SU-DHL-6 (cell line): ENCODE results near the gene HPGDS.

Experiments
- H2AFZ ChIP-seq: fragments of 200-600 bp; sonication (generic); 2 replicates; pipeline ENCODE4 v1.6.1; 2014; ENCODE audit warnings: low read depth, mild to moderate bottlenecking, moderate library complexity, mixed read lengths, antibody characterized with exemption, low read length; ENCODE audit not compliant: severe bottlenecking
- H3F3A ChIP-seq: fragments of 200-600 bp; shearing (Covaris generic); 2 replicates; pipeline ENCODE4 v1.6.0; 2016; ENCODE audit warnings: antibody characterized with exemption, mild to moderate bottlenecking; ENCODE audit not compliant: insufficient read depth
- H3K27ac ChIP-seq: fragments of 200-600 bp; sonication (generic); 2 replicates; pipeline ENCODE4 v1.5.1; 2016; ENCODE audit warnings: low read depth, mild to moderate bottlenecking, low read length, moderate library complexity, mixed read lengths
- H3K27me3 ChIP-seq: fragments of 200-600 bp; sonication (generic), shearing (Covaris generic); 2 replicates; pipeline ENCODE4 v1.6.0; 2014; ENCODE audit warnings: mild to moderate bottlenecking, low read length
- H3K36me3 ChIP-seq: fragments of 200-600 bp; sonication (generic); 2 replicates; pipeline ENCODE4 v1.6.1; 2014; ENCODE audit warnings: mild to moderate bottlenecking, low read length, mixed read lengths
- H3K4me2 ChIP-seq: fragments of 300-600, 200-600 bp; shearing (Covaris generic), sonication (generic); 2 replicates; pipeline ENCODE4 v1.6.0; 2014; ENCODE audit warnings: low read length, low read depth, mild to moderate bottlenecking; ENCODE audit not compliant: poor library complexity, severe bottlenecking
- H3K4me3 ChIP-seq: fragments of 200-600 bp; sonication (generic); 2 replicates; pipeline ENCODE4 v1.5.1; 2014; ENCODE audit warnings: antibody characterized with exemption, low read length, mild to moderate bottlenecking, mixed read lengths; ENCODE audit not compliant: insufficient read depth, poor library complexity, severe bottlenecking
- H3K79me2 ChIP-seq: fragments of 200-600 bp; sonication (generic); 2 replicates; pipeline ENCODE4 v1.6.1; 2014; ENCODE audit warnings: mild to moderate bottlenecking, low read length, moderate library complexity; ENCODE audit not compliant: insufficient read depth
- H3K9ac ChIP-seq: fragments of 200-600 bp; sonication (generic); 2 replicates; pipeline ENCODE4 v1.7.0; 2014; ENCODE audit warnings: mild to moderate bottlenecking, low read length
- H3K9me2 ChIP-seq: fragments of 200-600 bp; sonication (generic); replicated peaks from 2 replicates; pipeline ENCODE4 v1.6.1; 2014; ENCODE audit warnings: low read length; ENCODE audit not compliant: insufficient read depth
- H3K9me3 ChIP-seq: fragments of 200-600 bp; sonication (generic); 2 replicates; pipeline ENCODE4 v1.6.1; 2014; ENCODE audit warnings: low read length, mixed read lengths; ENCODE audit not compliant: insufficient read depth
- H4K20me1 ChIP-seq: fragments of 200-600 bp; sonication (generic); 2 replicates; pipeline ENCODE4 v1.6.1; 2014; ENCODE audit warnings: low read depth, mild to moderate bottlenecking, antibody characterized with exemption, low read length, moderate library complexity, mixed read lengths
- EZH2phosphoT487 ChIP-seq: fragments of 200-600 bp; sonication (generic), shearing (Covaris generic); conservative IDR thresholded peaks from 2 replicates; pipeline ENCODE4 v1.6.1; 2018; ENCODE audit warnings: mild to moderate bottlenecking, antibody characterized with exemption, low read length, moderate library complexity, mixed read lengths
- TF ChIP-seq, protein P1 (sequence below): fragments of 200-600 bp; sonication (generic); IDR thresholded peaks from one replicate; pipeline ENCODE4 v1.5.1; 2017; ENCODE audit warnings: antibody characterized with exemption, mild to moderate bottlenecking, low read length, moderate library complexity; ENCODE audit not compliant: insufficient read depth, poor library complexity, severe bottlenecking

The HPGDS gene

DNA sequence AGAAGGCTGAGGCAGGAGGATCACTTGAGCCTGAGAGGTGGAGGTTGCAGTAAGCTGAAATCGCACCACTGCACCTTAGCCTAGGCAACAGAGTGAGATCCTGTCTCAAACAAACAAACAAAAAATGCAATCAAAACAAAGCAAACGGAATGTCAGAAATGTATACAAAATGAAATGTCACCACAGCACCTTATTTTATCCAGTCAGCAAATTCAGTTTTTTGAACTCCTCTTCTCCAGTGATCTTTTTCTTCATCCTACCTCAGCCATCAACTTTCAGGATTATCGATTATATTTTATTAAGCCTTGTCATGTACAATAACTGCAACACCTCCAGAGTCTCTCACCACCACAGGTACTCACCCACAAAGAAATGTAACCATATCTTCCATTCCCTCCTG is 31.1 kb upstream of the HPGDS start:
- Histone ChIP-seq H3K36me3 (no peaks in the 10 kb centered on the region), H3K9me2 (no peaks in the 10 kb centered on the region), H4K20me1 (no peaks in the 10 kb centered on the region), H3K9ac (no peak overlapping the region), H3K79me2 (no peaks in the 10 kb centered on the region), H3K9me3 (no peaks in the 10 kb centered on the region), H3K27me3 (no peaks in the 10 kb centered on the region), H2AFZ (no peak overlapping the region), H3K27ac (no peak overlapping the region), H3K4me2 (no peak overlapping the region), H3F3A (no peaks in the 10 kb centered on the region), H3K4me3 (no peak overlapping the region)
- TF ChIP-seq EZH2phosphoT487: no peak
- TF ChIP-seq, protein P1, sequence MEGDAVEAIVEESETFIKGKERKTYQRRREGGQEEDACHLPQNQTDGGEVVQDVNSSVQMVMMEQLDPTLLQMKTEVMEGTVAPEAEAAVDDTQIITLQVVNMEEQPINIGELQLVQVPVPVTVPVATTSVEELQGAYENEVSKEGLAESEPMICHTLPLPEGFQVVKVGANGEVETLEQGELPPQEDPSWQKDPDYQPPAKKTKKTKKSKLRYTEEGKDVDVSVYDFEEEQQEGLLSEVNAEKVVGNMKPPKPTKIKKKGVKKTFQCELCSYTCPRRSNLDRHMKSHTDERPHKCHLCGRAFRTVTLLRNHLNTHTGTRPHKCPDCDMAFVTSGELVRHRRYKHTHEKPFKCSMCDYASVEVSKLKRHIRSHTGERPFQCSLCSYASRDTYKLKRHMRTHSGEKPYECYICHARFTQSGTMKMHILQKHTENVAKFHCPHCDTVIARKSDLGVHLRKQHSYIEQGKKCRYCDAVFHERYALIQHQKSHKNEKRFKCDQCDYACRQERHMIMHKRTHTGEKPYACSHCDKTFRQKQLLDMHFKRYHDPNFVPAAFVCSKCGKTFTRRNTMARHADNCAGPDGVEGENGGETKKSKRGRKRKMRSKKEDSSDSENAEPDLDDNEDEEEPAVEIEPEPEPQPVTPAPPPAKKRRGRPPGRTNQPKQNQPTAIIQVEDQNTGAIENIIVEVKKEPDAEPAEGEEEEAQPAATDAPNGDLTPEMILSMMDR: no peak

DNA sequence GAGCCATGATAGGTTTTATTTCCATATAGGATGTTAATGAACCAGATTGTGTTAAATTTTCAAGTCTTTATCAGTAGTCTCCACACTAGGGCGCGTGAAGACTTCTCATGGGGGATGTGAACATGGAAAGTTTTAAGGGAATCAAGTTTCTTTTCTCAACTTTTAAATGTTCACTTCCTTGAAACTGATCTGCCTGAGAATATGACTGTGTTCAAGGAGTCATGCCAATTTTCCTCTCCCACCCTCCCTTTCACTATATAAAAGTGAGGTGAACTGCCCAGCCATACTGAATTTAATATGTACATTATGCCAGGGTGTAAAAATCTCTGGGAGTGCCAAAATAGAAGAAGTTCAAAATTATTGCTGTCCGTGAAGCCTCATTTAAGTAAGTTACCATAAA is 30.4 kb upstream of the HPGDS start:
- no peaks in the 10 kb centered on the region for H3K79me2 ChIP-seq
- TF ChIP-seq EZH2phosphoT487: no peak

DNA sequence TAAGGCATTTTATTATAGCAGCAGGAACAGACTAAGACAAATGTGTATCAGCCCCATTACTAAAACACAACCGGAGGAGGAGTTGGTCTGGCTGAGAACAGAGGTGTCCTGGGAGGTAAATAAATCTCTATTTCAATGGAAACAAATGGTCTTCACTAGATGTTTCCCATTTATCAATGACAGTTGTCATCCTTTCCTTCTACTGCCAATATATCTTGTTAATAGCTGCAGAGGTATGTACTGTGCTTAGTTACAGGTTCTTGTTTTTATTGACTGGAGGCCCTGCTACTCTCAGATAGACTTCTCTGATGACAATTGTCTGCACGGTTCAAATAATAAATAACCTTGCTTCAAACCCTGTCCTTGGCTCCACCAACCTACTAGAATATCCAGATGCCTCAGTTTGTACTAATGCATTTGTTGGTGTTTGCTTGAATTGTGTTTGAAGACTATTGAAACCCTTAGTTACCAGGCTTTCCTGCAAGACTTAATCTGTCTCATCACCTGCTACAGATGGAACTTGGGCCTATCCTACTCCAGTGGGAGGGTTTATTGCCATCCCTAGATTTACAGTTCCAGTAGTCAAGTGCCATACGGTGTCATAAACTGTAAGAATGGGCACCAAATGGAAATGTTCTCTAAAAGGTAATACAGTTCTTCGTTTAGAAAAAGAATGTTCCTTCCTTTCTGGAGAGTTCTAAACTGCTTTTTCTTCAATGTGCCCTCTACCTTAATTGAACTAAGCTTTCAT is 29.8 kb upstream of the HPGDS start:
- Histone ChIP-seq H3K27ac (no peak overlapping the region), H3K9me3 (no peaks in the 10 kb centered on the region), H3K36me3 (no peaks in the 10 kb centered on the region), H2AFZ (no peak overlapping the region), H3K9ac (no peak overlapping the region), H3K79me2 (no peaks in the 10 kb centered on the region), H4K20me1 (no peaks in the 10 kb centered on the region), H3K4me3 (no peak overlapping the region), H3K9me2 (no peaks in the 10 kb centered on the region), H3F3A (no peaks in the 10 kb centered on the region), H3K27me3 (no peaks in the 10 kb centered on the region), H3K4me2 (no peak overlapping the region)
- TF ChIP-seq EZH2phosphoT487: no peak
- TF ChIP-seq, protein P1: no peak

More for the DNA sequence above, 30.4 kb upstream of the HPGDS start:
- no peak overlapping the region for H2AFZ ChIP-seq
- no peak overlapping the region for H3K27ac ChIP-seq
- H3K9me2 ChIP-seq: no peaks in the 10 kb centered on the region
- H3K4me3 ChIP-seq: no peak overlapping the region
- no peaks in the 10 kb centered on the region for H3K36me3 ChIP-seq
- H3K9ac ChIP-seq: no peak overlapping the region
- no peaks in the 10 kb centered on the region for H3F3A ChIP-seq
- H3K4me2 ChIP-seq: no peak overlapping the region
- H3K9me3 ChIP-seq: no peaks in the 10 kb centered on the region
- no peaks in the 10 kb centered on the region for H3K27me3 ChIP-seq
- no peaks in the 10 kb centered on the region for H4K20me1 ChIP-seq

DNA sequence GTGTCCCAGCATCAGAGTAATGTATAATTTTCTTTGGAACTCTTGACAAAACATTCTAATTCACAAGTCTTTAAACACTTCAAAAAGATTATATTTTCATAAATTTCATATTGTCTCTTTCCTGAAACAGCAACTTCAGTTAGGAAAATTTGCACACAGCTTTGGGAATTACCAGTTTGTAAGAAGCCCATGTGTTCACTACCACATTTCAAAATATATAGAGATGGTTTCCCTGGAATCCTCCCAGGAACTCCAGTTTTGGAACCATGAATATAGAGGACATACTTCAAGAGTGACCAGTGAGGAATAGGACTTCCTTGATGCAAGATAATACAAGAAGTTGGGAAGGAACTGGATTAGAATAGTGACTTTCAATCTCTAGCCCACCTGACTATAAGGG is 28.7 kb upstream of the HPGDS start:
- no peaks in the 10 kb centered on the region for H3K79me2 ChIP-seq
- H3K4me3 ChIP-seq: no peak overlapping the region
- TF ChIP-seq, protein P1: no peak
- TF ChIP-seq EZH2phosphoT487: no peak
- H4K20me1 ChIP-seq: no peaks in the 10 kb centered on the region
- H3K9me2 ChIP-seq: no peaks in the 10 kb centered on the region
- no peak overlapping the region for H3K9ac ChIP-seq
- no peak overlapping the region for H3K4me2 ChIP-seq
- H3F3A ChIP-seq: no peaks in the 10 kb centered on the region
- H3K27me3 ChIP-seq: no peaks in the 10 kb centered on the region
- no peaks in the 10 kb centered on the region for H3K9me3 ChIP-seq
- H2AFZ ChIP-seq: no peak overlapping the region
- no peak overlapping the region for H3K27ac ChIP-seq
- H3K36me3 ChIP-seq: no peaks in the 10 kb centered on the region
